A673 (cell line): Measurements from ENCODE around the gene EML6. TPM values are rescaled to one million over a fixed set of nuclear protein-coding genes. Genes with fewer than 3 reads are reported as not detected.

Experiments used
- BruUV-seq: library from RNA; stranded (reverse); fragments of 400-500 nt; replicated peaks from 2 replicates; lab custom pipeline; 2021; lab: Mats Ljungman, UMichigan
- CTCF ChIA-PET: fragments of 300-600 bp; sonication (Branson Sonifier 250); formaldehyde crosslinking; loops from one replicate; lab custom pipeline; 2022; ENCODE audit warnings: antibody characterized with exemption; lab: Charles Lee
- POLR2A ChIA-PET: fragments of 300-600 bp; sonication (Branson Sonifier 250); formaldehyde crosslinking; loops from one replicate; lab custom pipeline; 2022; ENCODE audit warnings: antibody characterized with exemption; ENCODE audit not compliant: low non-redundant PET; lab: Charles Lee
- DNase-seq: peaks from one replicate; pipeline ENCODE4 v3.0.0-alpha.2; 2015; ENCODE audit warnings: low spot score
- H3K27ac ChIP-seq: fragments of 200-600 bp; sonication (generic); 2 replicates; pipeline ENCODE4 v1.5.1; 2016; ENCODE audit warnings: mixed run types, low read depth, mild to moderate bottlenecking, mixed read lengths, antibody characterized with exemption, low read length; ENCODE audit not compliant: poor library complexity, severe bottlenecking
- H3K27me3 ChIP-seq: fragments of 200-600 bp; sonication (generic); replicated peaks from 2 replicates; pipeline ENCODE4 v1.6.1; 2017; ENCODE audit warnings: mixed run types, low read depth, mild to moderate bottlenecking, mixed read lengths, antibody characterized with exemption, low read length; ENCODE audit not compliant: insufficient read depth, poor library complexity
- H3K36me3 ChIP-seq: fragments of 200-600 bp; sonication (generic); 2 replicates; pipeline ENCODE4 v1.6.1; 2016; ENCODE audit warnings: mixed run types, mild to moderate bottlenecking, mixed read lengths, antibody characterized with exemption, low read length; ENCODE audit not compliant: insufficient read depth, poor library complexity, severe bottlenecking
- H3K4me1 ChIP-seq: fragments of 200-600 bp; sonication (generic); 2 replicates; pipeline ENCODE4 v1.6.1; 2017; ENCODE audit warnings: mixed run types, mild to moderate bottlenecking, mixed read lengths, antibody characterized with exemption, low read length; ENCODE audit not compliant: insufficient read depth, poor library complexity, severe bottlenecking
- H3K4me3 ChIP-seq: fragments of 200-600 bp; sonication (generic); 2 replicates; pipeline ENCODE4 v1.5.1; 2016; ENCODE audit warnings: low read depth, mixed run types, mild to moderate bottlenecking, mixed read lengths, low read length; ENCODE audit not compliant: poor library complexity, severe bottlenecking
- H3K9me3 ChIP-seq: fragments of 200-600 bp; sonication (generic); 2 replicates; pipeline ENCODE4 v1.6.1; 2016; ENCODE audit warnings: mixed run types, low read depth, mild to moderate bottlenecking, mixed read lengths, antibody characterized with exemption, low read length; ENCODE audit not compliant: poor library complexity, severe bottlenecking
- CTCF ChIP-seq: fragments of 300-800, 200-600 bp; sonication (generic); conservative IDR thresholded peaks from 2 replicates; pipeline ENCODE4 v1.5.1; 2017; ENCODE audit warnings: low read depth, mild to moderate bottlenecking, antibody characterized with exemption, low read length, moderate library complexity, mixed read lengths
- EZH2 ChIP-seq: fragments of 200-600 bp; sonication (generic); IDR thresholded peaks from 2 replicates; pipeline ENCODE4 v1.6.1; 2017; ENCODE audit warnings: borderline replicate concordance, low read depth, mild to moderate bottlenecking, mixed read lengths, antibody characterized with exemption, low read length; ENCODE audit not compliant: poor library complexity, severe bottlenecking
- intact Hi-C: fragments of 100-400 bp; cut with micrococcal nuclease; formaldehyde crosslinking; loops from one replicate; pipeline ENCODE4 v1.10.0; 2022; ENCODE audit not compliant: unreplicated experiment
- total RNA-seq: library from RNA; stranded (reverse); gene quantifications from 2 replicates; pipeline ENCODE4 v1.2.3, GENCODE V29; 2021

Gene EML6
- total RNA-seq, 1 experiment from 2014 or later: 1.9 TPM

- H3K9me3 ChIP-seq: no peaks in the 10 kb centered on the region
- H3K4me3 ChIP-seq: no peak overlapping the region
- no TSS peak for BruUV-seq
- DNase-seq: no peak
- H3K36me3 ChIP-seq: peaks cover 2% of the 10 kb centered on the region
- H3K27ac ChIP-seq: no peak overlapping the region
- ChIA-PET POLR2A (interaction anchor here (0.6 kb wide), 1 partner anchor 685 kb away, joined by 3 read pairs; no protein-coding TSS in a partner anchor), CTCF (no interaction called here)
- H3K27me3 ChIP-seq: no peaks in the 10 kb centered on the region
- peaks cover 2% of the 10 kb centered on the region for H3K4me1 ChIP-seq
- intact Hi-C loops: loop anchor here (10.0 kb wide), 1 partner anchor 295 kb away; the partner anchor contains the start of gene EML6
- TF ChIP-seq CTCF: no peak
- no peak for TF ChIP-seq EZH2
Observed at GRCh38 chr2:55019526-55020258, 296.2 kb downstream of the EML6 start.
